SU-DHL-6 (cell line): Measurements from ENCODE around the gene ITPKB.

Source experiments
- EZH2phosphoT487 ChIP-seq: fragments of 200-600 bp; sonication (generic), shearing (Covaris generic); conservative IDR thresholded peaks from 2 replicates; pipeline ENCODE4 v1.6.1; 2018; ENCODE audit warnings: mild to moderate bottlenecking, antibody characterized with exemption, low read length, moderate library complexity, mixed read lengths
- TF ChIP-seq, protein P1 (sequence below): fragments of 200-600 bp; sonication (generic); IDR thresholded peaks from one replicate; pipeline ENCODE4 v1.5.1; 2017; ENCODE audit warnings: antibody characterized with exemption, mild to moderate bottlenecking, low read length, moderate library complexity; ENCODE audit not compliant: insufficient read depth, poor library complexity, severe bottlenecking

DNA sequence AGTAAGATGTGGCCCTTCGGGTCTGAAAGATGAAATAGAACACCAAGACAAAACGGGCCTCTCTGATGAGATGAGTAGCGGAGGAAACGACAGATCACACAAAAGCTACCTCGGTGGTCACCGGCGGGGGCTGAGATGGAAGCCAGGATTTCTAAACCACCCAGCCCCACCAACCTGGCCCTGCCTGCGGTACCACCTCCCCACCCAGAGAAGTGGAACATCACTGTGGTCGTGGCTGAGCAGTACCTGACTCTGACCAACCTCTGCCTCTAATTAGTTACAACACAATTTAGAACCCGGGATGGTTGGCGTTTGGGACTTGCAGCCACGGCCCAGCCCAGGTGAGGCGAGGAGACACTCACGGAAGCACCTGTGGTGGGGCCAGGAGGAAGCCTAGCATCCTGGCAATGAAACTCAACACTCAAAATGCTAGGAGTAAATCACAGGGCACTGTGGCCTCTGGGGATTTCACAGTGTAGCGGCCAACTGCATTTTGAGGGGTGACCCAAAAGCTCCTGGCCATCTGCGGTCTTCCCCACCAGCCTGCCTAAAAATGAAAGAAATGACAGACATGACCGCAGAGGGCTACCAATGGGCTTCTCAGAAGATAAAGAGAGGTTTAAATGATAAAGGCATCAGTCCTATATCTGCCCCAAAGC is 73.4 kb downstream of the ITPKB start:
- TF ChIP-seq, protein P1, sequence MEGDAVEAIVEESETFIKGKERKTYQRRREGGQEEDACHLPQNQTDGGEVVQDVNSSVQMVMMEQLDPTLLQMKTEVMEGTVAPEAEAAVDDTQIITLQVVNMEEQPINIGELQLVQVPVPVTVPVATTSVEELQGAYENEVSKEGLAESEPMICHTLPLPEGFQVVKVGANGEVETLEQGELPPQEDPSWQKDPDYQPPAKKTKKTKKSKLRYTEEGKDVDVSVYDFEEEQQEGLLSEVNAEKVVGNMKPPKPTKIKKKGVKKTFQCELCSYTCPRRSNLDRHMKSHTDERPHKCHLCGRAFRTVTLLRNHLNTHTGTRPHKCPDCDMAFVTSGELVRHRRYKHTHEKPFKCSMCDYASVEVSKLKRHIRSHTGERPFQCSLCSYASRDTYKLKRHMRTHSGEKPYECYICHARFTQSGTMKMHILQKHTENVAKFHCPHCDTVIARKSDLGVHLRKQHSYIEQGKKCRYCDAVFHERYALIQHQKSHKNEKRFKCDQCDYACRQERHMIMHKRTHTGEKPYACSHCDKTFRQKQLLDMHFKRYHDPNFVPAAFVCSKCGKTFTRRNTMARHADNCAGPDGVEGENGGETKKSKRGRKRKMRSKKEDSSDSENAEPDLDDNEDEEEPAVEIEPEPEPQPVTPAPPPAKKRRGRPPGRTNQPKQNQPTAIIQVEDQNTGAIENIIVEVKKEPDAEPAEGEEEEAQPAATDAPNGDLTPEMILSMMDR = no peak
- TF ChIP-seq EZH2phosphoT487 = no peak
